ENCODE results near the gene FBXO41.

The FBXO41 gene

DNA sequence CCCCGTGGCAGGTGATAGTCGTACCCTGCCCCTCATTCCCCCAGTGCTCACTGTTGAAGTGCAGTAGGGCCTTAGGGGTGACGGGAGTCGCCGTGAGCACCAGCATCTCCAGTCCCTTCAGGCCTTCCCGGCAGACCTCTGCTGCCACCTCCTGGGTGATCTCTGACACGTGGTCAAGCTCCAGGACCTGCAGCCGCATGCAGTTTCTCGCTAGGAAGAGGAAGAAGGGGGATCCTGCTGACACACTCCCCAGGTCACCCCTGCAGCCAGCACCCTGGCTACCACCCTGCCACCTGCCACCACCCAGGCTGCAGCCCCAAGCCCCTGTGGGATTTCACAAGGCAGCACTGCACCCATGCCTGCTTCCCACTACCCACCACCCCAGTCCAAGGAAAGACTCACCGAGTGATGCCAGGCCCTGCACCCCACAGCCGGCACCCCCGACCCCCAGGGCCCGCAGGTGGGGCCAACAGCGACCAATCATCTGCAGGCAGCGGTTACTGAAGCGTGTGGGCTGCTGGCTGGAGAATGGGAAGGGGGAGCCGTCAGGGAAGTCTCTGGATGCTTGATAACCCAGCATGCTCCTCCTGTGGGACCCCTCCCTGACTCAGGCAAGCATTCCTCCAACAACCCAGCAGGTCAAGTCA, 23.8 kb downstream of the FBXO41 start:
- DNase-seq, result peak; percentile 49

- DNase-seq, result no peak
These were observed 24.5 kb downstream of the FBXO41 start for GRCh38 chr2:73259704-73260337.

DNA sequence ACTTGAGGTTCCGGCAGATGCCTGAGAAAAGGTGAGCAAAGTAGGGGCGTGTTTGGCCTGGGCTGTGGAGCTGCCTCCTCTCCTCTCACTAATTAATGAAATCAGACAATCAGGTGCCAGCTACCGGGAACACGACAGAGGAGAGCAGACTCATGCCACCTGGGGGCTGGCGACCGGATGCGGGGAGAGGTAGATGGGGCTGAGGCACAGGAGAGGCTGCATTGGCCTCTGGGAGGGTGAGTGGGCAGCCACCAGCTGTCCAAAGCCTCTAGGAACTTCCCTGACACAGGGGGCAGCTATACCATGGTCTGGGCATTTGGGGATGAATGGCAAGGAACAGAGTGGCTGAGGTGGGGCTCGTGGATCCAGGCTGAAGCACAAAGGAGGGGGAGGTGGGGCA, 25.0 kb downstream of the FBXO41 start:
- DNase-seq, result no peak

GRCh38 chr2:73258913-73259215, 25.4 kb downstream of the FBXO41 start:
- DNase-seq, result no peak

DNA sequence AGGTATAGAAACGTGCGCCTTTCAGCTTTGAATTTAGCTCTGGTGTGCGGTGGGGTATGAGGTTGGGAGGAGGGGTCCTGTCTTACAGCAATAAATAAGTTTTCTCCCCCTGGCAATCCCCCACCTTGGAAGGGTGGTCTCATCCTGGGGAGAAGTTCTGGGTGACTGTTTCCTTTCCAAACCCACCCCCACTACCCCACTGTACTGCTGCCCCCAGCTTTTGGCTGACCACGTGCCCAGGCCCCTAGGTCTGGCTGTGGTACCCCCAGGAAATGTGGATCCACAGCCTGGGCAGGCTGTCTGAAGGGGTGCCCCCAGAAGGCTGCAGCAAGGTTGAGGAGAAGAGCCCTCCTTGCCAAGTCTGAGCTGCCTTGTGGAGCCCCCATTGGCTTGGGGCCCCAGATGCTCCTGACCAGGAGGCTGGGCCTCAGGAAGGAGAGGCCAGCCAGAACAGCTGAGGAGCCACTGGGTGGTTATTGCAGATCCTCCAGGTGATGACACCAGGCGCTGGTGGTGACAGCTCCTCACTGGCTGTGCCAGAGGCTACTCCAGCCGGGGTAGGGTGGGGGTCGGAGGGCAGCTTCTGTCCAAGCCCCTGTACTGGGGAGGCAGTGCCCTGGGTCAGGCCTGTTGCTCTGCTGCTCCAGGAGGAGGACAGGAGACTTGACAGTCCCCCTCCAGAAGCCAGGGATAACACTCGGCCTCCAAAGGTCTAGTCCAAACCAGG, 25.9 kb downstream of the FBXO41 start:
- DNase-seq, result no peak

- DNase-seq, result no peak
These were observed 26.7 kb downstream of the FBXO41 start for GRCh38 chr2:73257425-73258125.

- DNase-seq, result no peak
These were observed 27.3 kb downstream of the FBXO41 start for GRCh38 chr2:73257021-73257420.

GRCh38 chr2:73256618-73256922, 27.7 kb downstream of the FBXO41 start:
- no peak for DNase-seq

- no peak for DNase-seq
These were observed 28.2 kb downstream of the FBXO41 start for GRCh38 chr2:73255907-73256617.

DNA sequence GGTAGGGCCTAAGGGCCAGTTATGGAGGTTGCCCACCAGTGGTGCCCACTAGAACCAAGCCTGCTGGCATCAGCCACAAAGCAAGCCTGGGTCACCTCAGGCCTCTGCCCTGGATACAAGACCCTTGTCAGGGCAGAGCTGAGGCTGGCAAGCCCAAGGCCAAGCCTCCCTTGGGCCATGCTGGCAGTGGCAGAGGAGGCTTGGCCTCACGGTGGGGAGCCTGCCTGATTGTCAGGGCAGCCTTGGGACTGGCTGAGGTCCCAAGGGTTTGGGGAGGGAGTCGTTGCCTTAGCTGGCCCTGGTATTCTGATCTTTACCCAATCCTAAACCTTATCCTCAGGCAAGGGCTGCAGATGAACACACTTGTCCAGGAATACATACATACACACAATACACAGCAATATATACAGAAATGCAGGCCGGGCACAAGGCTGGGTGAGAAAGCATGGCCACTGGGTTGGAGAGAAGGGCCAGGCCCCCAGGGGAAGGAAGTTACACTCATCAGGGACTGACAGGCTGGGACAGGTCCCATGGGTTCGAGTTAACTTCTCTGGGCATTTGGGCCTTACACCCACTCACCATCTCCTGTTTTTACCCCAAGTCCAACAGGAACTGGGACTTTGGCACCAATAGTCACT, 29.2 kb downstream of the FBXO41 start:
- no peak for DNase-seq

GRCh38 chr2:73254343-73255006, 29.8 kb downstream of the FBXO41 start:
- no peak for DNase-seq

DNA sequence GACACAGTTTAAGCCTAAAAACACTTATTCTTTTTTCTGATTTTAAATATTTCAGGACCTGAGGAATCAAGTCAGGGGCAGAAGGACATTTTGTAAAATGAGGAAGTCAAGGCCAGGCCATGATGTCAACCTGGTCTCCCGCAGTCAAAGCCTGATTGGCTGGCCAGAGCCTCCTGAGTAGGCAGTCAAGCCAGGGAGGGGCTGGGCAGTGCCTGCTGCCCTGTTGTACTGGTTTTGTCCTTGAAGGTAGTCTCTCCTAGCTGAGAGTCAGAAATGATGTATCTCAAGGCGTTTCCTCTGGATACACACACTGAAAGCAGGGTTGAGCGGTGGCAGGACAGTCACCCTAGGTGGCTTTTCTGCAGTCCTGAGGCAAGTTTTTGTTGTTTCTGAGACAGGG, 30.4 kb downstream of the FBXO41 start:
- DNase-seq, result no peak

GRCh38 chr2:73253400-73253799, 30.9 kb downstream of the FBXO41 start:
- DNase-seq, result no peak

DNA sequence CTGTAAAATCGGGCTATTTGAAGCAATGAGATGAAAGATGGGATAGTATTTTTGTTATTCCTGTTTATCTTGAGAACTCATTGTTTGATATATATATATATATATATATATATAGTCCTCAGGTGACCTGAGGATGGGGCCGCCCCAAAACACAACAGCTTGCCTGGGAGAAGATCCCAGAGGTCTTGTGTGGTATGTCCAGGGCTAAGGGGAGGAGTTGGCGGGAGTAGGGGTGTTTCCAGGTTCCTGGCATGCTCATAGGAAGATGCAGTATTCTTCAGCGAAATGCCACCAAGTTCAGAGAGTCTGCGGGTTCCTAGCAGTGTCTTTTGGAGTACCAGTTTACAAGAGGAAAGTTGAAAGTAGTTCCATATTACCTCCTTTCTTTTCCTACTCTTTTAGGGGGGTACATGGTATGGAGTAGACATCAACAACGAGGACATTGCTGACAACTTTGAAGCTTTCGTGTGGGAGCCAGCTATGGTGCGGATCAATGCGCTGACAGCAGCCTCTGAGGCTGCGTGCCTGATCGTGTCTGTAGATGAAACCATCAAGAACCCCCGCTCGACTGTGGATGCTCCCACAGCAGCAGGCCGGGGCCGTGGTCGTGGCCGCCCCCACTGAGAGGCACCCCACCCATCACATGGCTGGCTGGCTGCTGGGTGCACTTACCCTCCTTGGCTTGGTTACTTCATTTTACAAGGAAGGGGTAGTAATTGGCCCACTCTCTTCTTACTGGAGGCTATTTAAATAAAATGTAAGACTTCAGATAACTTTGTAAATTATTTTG, 31.8 kb downstream of the FBXO41 start:
- DNase-seq, result no peak

DNA sequence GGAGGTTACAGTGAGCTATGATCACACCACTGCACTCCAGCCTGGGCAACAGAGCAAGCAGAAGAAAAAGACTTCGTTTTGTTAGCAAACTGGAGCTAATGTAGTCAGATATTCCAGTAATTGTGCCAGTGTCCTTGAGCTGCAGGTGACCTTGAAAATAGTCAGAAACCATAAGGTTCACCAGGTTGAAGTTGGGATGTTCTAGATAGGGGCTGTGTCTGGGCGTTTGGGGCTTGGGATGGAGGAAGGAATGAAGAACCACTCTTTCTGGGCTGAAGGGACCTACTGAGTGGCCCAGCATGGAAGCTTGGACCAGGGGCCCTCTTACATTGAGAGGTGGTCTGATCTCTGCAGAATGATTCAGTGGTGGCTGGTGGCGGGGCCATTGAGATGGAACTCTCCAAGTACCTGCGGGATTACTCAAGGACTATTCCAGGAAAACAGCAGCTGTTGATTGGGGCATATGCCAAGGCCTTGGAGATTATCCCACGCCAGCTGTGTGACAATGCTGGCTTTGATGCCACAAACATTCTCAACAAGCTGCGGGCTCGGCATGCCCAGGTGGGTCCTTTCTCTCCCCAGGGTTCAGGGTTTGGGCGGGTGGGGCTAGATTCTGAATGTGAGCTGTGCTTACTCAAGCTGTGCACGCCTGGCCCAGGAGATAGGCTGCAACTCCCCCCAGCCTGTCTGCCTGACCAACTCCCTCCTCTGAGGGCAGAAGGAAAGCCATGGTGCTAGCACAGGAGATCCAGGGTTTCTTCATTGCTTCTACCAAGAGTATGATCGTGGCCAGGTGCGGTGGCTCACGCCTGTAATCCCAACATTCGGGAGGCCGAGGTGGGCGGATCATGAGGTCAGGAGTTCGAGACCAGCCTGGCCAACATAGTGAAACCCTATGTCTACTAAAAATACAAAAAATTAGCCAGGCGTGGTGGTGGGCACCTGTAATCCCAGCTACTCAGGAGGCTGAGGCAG, 33.1 kb downstream of the FBXO41 start:
- DNase-seq, result no peak

- no peak for DNase-seq
These were observed 34.6 kb downstream of the FBXO41 start for GRCh38 chr2:73249636-73250035.

GRCh38 chr2:73246850-73247249, 37.4 kb downstream of the FBXO41 start:
- DNase-seq, result no peak

GRCh38 chr2:73244580-73244979, 39.7 kb downstream of the FBXO41 start:
- DNase-seq, result no peak

DNA sequence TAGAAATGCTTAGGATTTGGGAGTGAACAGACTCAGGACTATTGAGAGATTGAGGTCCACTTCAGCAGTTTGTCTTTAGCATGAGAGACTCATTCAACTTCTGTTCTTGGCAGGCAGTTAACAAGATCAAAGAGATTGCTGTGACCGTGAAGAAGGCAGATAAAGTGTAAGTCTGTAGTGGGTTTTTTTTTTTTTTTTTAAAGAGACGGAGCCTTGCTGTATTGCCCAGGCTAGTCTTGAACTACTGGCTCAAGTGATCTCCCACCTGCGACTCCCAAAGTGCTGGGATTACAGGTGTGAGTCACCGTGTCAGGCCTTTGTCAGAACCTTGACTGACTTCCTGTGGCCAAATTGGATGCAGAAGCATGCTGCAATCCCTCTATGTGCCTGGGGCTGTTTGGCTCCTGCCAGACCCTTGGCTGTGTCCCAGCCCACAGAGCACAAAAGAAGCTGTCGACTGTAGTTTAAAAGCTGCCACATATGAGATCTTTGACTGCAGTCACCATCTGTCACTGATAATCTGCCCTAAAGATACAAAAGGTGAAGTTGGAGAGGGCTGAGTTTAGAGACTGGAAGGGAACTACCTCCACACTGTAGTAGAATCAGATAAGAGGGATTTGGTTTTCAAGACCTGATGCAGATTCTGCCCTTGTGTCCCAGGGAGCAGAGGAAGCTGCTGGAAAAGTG, 40.3 kb downstream of the FBXO41 start:
- peak; percentile 82 for DNase-seq

- peak; percentile 74 for DNase-seq
These were observed 44.5 kb downstream of the FBXO41 start for GRCh38 chr2:73239776-73240175.
